K562 (cell line): ENCODE measurements around the gene EPHB1. TPM values are rescaled to one million over a fixed set of nuclear protein-coding genes. Genes with fewer than 3 reads are reported as not detected.

ENCODE experiments used
- CREM ChIP-seq: IDR thresholded peaks from 2 replicates; pipeline ENCODE4 v1.6.1; 2014; ENCODE audit warnings: antibody characterized with exemption, low read depth
- E2F5 ChIP-seq: sonication (generic); formaldehyde crosslinking; IDR thresholded peaks from 2 replicates; pipeline ENCODE4 v1.8.0; 2022; ENCODE audit warnings: mild to moderate bottlenecking, missing genetic modification reagents
- HNRNPUL1 ChIP-seq: fragments of 200-400 bp; formaldehyde crosslinking; IDR thresholded peaks from 2 replicates; pipeline ENCODE4 v1.6.1; 2017; ENCODE audit warnings: low read length
- NBN ChIP-seq: fragments of 450-650 bp; IDR thresholded peaks from 2 replicates; pipeline ENCODE4 v1.6.1; 2016; ENCODE audit warnings: low read depth, mild to moderate bottlenecking
- SIN3B ChIP-seq: fragments of 450-650 bp; IDR thresholded peaks from 2 replicates; pipeline ENCODE4 v1.6.1; 2017; ENCODE audit warnings: low read depth, mild to moderate bottlenecking, moderate library complexity
- SMARCA4 ChIP-seq: fragments of 450-650 bp; IDR thresholded peaks from 2 replicates; pipeline ENCODE4 v1.6.1; 2016
- ZNF79 ChIP-seq: fragments of 250-450 bp; sonication (Bioruptor Pico); IDR thresholded peaks from 2 replicates; pipeline ENCODE4 v1.4.0; 2020; ENCODE audit warnings: low read depth, mild to moderate bottlenecking, moderate library complexity
- polyA plus RNA-seq, 8 experiments: library from polyadenylated mRNA; depleted of rRNA in 4 of 8; stranded (reverse) in 5 of 8; unstranded in 3 of 8; fragments of >200 nt; fragmentation: Nextera tagmentation in 2 of 8; fragmentation: Illumina TruSeq in 1 of 8; extraction: Ambion mirVana in 2 of 8; extraction: Trizol in 1 of 8; gene quantifications; 2 replicates each; pipeline versions ENCODE4 v1.2.1 to v1.2.3, GENCODE V29; 2011 to 2014; ENCODE audit warnings: inconsistent platforms in 1 of 8, missing spikeins in 1 of 8
- total RNA-seq, 7 experiments: library from RNA; depleted of rRNA in 6 of 7; stranded (reverse); fragments of >200 nt in 6 of 7; fragmentation: Illumina TruSeq in 2 of 7; extraction: Trizol in 2 of 7; gene quantifications; 2 replicates each; pipeline versions ENCODE4 v1.2.1 to v1.2.3, GENCODE V29; 2011 to 2021; ENCODE audit warnings: low replicate concordance in 1 of 7
- TF ChIP-seq, protein P1 (sequence below), 3 experiments: fragments of 200-800 bp in 1 of 3; sonication (Bioruptor generic) in 1 of 3; sonication (generic) in 1 of 3; formaldehyde crosslinking in 1 of 3; IDR thresholded peaks; 2 replicates each; pipeline versions ENCODE4 v1.6.1 to v1.8.0; 2016 to 2022; ENCODE audit warnings: mild to moderate bottlenecking in 2 of 3, missing compliant biosample characterization in 2 of 3, missing genetic modification characterization in 2 of 3, missing genetic modification reagents in 1 of 3
- TF ChIP-seq, protein P2 (sequence below): fragments of 450-650 bp; IDR thresholded peaks from 2 replicates; pipeline ENCODE4 v1.6.1; 2016; ENCODE audit warnings: low read depth, mild to moderate bottlenecking, moderate library complexity
- TF ChIP-seq, protein P3 (sequence below): fragments of 200-600 bp; sonication (generic); IDR thresholded peaks from one replicate; pipeline ENCODE4 v1.6.1; 2012; ENCODE audit warnings: mild to moderate bottlenecking, low read depth, low read length, inconsistent platforms

The EPHB1 gene
- total and polyA plus RNA-seq, 9 of the 15 experiments (the other 6 are each of a cell fraction or from before 2014, with no cell fraction given): 0.29 TPM; not detected in 8

GRCh38 chr3:135261214-135261775 is 466.2 kb downstream of the EPHB1 start (continued):
- TF ChIP-seq, protein P1, sequence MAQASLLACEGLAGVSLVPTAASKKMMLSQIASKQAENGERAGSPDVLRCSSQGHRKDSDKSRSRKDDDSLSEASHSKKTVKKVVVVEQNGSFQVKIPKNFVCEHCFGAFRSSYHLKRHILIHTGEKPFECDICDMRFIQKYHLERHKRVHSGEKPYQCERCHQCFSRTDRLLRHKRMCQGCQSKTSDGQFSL (CRISPR knock-in tag; IDR thresholded peaks at IDR 0.05): no peak
- TF ChIP-seq, protein P1 (tag; IDR thresholded peaks at IDR 0.05): no peak
- TF ChIP-seq, protein P2, sequence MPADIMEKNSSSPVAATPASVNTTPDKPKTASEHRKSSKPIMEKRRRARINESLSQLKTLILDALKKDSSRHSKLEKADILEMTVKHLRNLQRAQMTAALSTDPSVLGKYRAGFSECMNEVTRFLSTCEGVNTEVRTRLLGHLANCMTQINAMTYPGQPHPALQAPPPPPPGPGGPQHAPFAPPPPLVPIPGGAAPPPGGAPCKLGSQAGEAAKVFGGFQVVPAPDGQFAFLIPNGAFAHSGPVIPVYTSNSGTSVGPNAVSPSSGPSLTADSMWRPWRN: no peak
- TF ChIP-seq, protein P3, sequence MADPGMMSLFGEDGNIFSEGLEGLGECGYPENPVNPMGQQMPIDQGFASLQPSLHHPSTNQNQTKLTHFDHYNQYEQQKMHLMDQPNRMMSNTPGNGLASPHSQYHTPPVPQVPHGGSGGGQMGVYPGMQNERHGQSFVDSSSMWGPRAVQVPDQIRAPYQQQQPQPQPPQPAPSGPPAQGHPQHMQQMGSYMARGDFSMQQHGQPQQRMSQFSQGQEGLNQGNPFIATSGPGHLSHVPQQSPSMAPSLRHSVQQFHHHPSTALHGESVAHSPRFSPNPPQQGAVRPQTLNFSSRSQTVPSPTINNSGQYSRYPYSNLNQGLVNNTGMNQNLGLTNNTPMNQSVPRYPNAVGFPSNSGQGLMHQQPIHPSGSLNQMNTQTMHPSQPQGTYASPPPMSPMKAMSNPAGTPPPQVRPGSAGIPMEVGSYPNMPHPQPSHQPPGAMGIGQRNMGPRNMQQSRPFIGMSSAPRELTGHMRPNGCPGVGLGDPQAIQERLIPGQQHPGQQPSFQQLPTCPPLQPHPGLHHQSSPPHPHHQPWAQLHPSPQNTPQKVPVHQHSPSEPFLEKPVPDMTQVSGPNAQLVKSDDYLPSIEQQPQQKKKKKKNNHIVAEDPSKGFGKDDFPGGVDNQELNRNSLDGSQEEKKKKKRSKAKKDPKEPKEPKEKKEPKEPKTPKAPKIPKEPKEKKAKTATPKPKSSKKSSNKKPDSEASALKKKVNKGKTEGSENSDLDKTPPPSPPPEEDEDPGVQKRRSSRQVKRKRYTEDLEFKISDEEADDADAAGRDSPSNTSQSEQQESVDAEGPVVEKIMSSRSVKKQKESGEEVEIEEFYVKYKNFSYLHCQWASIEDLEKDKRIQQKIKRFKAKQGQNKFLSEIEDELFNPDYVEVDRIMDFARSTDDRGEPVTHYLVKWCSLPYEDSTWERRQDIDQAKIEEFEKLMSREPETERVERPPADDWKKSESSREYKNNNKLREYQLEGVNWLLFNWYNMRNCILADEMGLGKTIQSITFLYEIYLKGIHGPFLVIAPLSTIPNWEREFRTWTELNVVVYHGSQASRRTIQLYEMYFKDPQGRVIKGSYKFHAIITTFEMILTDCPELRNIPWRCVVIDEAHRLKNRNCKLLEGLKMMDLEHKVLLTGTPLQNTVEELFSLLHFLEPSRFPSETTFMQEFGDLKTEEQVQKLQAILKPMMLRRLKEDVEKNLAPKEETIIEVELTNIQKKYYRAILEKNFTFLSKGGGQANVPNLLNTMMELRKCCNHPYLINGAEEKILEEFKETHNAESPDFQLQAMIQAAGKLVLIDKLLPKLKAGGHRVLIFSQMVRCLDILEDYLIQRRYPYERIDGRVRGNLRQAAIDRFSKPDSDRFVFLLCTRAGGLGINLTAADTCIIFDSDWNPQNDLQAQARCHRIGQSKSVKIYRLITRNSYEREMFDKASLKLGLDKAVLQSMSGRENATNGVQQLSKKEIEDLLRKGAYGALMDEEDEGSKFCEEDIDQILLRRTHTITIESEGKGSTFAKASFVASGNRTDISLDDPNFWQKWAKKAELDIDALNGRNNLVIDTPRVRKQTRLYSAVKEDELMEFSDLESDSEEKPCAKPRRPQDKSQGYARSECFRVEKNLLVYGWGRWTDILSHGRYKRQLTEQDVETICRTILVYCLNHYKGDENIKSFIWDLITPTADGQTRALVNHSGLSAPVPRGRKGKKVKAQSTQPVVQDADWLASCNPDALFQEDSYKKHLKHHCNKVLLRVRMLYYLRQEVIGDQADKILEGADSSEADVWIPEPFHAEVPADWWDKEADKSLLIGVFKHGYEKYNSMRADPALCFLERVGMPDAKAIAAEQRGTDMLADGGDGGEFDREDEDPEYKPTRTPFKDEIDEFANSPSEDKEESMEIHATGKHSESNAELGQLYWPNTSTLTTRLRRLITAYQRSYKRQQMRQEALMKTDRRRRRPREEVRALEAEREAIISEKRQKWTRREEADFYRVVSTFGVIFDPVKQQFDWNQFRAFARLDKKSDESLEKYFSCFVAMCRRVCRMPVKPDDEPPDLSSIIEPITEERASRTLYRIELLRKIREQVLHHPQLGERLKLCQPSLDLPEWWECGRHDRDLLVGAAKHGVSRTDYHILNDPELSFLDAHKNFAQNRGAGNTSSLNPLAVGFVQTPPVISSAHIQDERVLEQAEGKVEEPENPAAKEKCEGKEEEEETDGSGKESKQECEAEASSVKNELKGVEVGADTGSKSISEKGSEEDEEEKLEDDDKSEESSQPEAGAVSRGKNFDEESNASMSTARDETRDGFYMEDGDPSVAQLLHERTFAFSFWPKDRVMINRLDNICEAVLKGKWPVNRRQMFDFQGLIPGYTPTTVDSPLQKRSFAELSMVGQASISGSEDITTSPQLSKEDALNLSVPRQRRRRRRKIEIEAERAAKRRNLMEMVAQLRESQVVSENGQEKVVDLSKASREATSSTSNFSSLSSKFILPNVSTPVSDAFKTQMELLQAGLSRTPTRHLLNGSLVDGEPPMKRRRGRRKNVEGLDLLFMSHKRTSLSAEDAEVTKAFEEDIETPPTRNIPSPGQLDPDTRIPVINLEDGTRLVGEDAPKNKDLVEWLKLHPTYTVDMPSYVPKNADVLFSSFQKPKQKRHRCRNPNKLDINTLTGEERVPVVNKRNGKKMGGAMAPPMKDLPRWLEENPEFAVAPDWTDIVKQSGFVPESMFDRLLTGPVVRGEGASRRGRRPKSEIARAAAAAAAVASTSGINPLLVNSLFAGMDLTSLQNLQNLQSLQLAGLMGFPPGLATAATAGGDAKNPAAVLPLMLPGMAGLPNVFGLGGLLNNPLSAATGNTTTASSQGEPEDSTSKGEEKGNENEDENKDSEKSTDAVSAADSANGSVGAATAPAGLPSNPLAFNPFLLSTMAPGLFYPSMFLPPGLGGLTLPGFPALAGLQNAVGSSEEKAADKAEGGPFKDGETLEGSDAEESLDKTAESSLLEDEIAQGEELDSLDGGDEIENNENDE: no peak
- TF ChIP-seq NBN (no peak), CREM (no peak), E2F5 (CRISPR knock-in tag) (no peak), SIN3B (no peak), SMARCA4 (no peak), HNRNPUL1 (no peak), ZNF79 (CRISPR knock-in tag) (no peak)
